NCI-H2227 treated with DMSO at 0.1 percent for 48 hours (cell line): ENCODE measurements around the gene IFNA16.
"Not testable (repeated sequence)": the region's sequence is repeated elsewhere in the genome, so short reads cannot be mapped to it uniquely, and the experiment has no call there.

Source experiments
- DNase-seq: peaks from one replicate; lab custom pipeline; 2025; lab: John Stamatoyannopoulos, UW

The IFNA16 gene

DNA sequence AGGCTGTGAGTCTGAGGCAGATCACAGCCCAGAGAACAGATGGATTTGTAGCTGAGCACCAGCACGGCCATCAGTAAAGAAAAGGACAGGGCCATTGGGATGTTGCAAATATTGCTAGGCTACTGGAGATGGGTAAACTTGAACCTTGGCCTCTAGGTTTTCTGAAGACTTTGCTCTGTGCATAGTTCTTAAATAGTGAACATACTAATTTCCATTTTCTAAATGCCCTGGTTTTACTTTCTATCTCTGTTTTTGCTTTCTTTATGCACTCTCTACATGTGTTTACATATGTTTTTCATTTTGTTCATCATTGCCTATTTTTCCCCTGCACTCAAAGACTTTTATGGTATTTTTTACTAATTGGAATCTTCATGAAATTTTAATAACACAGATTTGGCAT, at the start of gene IFNA16:
Gene IFNA16, minus strand, starts transcription at position 101 of the 400 bp plus-strand sequence. Its CDS starts 6 bp downstream, at position 95.
- DNase-seq, result not testable (repeated sequence)

DNA sequence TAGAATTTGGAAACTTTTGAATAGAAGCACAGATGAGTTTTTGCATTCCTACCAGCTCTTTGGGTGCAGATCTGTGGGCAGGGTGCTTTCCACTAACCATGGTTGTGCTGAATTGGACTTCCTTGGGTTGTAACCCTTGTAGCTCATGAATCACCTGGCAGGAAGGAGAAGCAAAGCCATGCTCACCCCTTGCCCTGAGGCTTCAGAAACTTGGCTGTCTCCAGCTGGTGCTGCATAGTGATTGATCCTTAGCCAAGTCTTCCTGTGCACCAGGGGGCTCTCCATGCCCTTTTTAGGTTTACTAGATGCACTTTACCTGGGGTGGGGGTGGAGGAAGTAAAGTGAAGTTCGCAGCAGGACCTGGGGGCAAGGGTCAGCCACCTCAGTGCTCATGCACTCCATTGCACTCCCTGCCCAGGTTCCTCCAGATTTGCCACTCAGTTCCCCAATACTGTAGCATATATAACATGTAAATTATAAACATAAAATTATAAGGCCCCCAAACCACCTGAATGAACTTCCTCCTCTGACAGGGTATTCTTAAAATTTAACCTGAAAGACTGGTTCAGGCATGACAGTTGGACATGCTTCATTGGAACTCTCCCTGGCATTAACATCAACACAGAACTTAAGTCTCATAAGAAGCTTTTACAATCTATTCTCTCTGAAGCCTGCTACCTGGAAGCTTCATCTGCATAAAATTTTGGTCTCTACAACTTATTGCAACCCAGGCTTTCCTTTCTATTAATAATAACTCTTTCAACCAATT, 48.5 kb upstream of the IFNA16 start:
- no peak for DNase-seq

DNA sequence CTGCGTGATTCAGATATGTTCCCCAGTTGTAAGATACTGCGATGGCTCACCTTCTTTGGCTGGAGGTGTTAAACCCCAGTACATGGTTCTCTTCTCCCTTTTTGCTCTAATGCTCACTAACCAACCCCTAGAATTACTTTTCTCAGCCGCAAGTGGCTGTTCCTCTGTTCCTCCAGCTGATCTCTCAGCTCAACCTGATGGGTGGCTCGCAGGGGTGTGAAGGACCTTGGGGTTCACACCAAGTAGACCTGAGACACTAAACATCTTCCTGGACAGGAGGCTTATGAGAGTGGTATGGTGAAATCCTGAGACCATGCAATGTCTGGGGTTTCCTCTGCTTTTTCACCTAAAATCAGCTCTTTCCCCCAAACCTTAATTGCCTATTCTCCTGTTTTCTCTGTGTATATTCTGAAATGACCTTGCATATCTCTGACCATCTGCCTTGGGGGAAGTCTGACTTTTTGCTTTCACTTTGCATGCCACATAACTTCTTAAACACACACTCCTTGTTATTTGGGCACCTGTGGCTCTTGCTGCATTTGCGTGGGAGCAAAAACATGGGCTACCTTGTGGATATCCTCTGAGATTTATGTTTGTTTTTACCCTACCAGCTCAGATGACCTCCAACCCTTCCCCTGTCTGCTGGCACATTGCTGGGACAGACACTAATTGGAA, 38.6 kb upstream of the IFNA16 start:
- DNase-seq, result no peak

DNA sequence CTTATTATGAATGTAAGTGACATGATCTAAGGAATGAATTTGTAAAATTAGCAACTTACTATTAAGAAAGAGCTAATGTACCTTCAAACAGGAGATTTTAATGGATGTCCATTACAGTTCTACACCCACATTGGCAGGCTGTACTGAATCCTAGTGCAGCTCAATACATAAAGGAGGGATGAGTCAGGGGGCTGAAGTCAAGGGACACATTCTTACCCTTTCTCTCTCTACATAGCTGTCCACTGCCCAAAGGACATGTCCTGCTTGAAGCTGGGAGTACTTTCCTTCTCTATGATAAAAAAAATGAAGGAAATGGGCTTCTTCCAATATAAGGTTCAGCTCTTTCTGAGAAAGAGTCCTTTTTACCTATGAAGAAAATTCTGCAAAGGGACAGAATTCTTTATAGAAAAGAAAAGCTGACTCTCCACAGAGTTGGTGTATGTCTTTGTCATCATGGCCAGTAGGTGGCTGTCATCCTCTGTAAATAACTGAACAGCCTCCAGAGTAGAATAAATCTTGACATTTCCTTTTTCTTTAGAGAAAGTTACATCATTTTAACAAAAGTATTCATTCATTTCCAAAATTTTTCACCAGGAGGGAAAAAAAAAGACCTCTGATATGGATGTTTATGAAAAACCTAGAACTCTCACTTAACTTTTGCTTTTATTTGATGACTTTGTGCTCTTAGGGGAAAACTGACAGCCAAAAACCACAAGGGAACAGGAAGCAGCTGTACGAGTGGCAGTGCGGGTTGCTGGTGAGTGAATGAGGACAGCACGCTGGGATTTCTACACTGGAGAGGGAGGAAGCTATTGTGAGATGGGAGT, 35.8 kb upstream of the IFNA16 start:
- DNase-seq, result no peak

DNA sequence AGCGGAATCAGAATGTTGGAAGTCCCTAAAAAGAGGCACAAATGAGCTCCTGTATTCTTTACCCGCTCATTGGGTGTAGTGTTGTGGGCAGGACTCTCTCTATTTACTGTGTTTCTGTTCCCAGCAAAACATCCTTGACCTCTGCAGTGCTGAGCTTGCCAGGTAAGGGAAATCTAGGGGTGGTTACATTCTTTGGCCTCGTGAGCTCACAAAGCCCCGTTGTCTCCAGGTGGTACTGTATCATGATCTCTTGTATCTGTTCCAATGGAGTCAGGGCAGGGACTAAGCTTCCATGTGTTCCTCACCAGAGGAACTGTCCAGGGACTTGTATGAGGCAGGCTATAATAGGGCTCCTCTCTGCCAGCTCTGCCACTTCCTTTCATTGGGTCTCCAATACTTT, 34.5 kb upstream of the IFNA16 start:
- DNase-seq, result no peak

DNA sequence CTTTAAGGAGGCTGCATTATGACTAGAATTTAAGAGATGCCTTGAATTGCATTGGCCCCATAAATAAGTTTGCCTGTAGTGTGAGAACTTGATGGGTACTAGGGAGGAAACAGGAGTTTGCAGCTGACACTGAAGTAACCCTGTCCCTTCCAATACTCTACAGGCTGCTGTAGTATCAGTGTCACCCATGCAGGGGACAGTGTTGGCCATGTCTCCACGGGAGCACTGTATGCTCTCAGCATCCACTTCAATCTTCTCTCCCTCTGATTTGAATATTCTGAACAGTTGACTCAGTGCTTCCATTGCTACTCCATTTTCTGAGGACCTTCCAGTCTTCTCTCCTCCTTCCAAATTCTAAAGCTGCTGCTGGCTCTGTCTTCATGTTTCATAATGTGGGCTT, 34.1 kb upstream of the IFNA16 start:
- no peak for DNase-seq

DNA sequence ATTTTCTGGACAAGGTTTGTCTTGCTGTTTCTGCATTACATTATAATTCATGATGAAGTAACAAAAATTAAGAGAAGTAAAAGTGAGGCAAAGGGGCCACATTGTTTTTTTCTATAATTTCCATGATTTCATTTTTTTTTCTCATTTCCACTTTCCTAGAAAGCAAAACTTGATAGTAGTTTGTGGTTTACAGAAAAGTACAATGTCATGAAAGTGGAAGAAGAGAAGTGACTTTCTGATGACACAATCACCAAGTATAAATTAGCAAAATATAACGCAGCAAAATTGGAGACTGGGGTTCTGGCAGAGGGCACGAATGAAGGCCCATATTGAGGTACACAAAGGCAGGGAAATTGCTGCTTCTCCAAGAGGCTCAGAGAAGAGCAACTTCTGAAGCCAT, 27.7 kb upstream of the IFNA16 start:
- no peak for DNase-seq

DNA sequence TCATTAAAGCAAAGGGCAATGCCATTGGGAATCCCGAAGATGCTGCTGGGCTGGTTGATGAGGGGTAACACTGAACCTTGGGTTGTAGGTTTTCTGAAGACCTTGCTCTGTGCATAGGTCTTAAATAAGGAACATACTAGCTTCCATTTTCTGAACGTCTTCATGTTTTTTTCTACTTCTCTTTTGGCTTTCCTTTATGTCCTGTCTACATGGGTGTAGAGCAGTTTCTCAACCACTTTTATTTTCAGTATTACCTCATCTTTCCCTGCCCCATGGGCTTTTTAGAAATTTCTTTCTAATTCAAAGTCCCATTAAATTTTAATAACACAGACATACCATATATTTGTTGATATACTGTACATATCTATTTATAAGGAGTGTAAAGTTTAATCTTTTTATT, 22.8 kb upstream of the IFNA16 start, which contains the start of gene IFNA14:
Gene IFNA14, minus strand, starts transcription at position 95 of the 400 bp plus-strand sequence. Its CDS starts 70 bp downstream, at position 25.
- DNase-seq, result no peak

DNA sequence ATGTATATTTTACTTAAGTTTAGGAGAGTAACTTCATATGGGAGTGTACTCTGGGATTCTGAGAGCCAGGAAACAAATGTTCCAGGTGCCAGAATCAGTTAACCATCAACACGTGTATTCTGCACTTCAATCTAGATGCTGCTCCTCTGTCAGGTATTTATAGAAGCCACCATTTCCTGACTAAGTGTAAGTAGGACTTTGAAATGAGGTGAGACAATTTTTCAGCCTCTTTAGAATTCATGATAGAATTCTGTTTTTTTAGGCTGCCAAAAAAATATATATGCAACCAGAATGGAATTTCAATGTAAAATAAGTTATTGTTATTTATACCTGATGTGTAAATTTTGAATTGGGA, 19.2 kb upstream of the IFNA16 start:
- not testable (repeated sequence) for DNase-seq

DNA sequence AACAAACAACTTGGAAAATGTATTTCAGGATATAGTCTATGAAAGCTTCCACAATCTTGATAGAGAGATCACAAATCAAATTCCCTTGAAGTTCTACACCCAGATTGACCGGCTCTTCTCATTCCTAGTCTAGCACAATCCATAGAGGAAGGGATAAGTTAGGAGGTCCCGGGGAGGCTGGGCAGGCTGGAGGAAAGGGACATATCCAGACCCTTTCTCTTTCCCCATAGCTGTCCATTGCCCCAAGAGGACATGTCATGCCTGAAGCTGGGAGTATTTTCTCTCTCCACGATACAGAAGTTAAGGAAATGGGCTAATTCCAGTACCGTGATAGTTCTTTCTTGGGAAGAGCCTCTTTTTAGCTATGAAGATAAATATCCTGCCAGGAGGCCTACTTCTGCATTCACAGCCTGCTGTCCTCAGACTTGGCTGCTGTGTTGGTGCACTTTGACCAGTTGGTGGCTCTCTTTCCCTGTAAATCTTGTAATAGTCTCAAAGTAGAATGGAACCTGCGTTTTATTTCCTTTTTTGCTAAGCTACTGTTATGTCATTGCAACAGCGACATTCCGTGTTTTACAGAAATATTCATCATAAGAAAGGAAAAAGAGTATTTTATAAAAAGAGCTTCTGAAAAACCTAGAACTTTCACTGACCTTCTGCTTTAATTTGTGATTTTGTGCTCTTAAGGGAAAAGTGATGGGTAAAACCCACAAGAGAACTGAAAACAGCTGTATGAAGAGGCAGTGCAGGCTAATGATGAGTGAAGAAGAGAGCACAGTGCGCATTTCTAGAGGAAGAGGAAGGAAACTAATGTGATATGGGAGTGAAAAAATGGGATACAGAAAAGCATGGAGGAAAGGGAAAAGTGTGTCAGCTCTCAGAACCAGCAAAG, 18.6 kb upstream of the IFNA16 start:
- DNase-seq, result peak; percentile 5

DNA sequence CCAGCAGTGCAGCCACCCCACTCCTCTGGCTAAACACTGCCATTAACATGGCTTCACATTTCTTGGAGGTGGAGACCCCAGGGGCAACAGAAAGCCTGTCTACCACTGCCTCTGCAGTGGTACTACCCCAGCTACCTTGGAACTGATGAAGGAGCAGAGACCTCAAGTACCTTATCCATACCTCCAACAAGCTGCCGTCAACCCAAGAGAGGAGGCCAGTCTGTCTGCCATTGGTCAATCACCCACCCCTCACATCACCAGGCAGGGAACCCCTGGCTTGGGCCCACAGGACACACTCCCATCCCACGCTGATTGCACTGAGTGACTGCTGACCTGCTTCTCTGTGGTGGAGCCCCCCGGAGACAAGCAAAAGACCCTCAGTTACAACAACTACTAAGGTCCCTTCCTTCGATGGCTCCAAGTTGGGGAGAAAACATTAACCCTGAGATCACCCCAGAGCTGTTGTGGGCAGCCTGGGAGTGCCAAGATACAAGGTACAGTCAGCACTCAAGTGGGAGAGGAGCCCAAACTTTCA, 17.1 kb upstream of the IFNA16 start:
- DNase-seq, result no peak

DNA sequence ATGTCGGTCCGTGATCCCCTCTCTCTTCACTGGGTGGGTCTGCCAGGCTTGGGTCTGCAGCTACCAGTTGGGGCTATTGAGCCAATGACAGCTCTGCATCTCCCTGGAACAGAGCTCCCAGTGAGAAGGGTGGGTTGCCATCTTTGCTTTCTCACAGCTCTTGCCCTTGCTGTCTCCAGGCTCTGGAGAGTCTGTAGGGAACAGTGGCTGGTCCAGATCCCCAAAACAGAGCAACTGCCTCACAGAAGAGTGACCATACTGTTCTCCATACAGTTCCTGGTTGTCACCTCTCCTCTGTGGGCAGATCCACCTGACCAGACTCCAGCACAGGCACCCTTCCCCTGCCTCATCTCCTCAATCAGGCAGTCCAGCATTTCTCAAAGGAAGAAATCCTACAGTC, 16.1 kb upstream of the IFNA16 start:
- no peak for DNase-seq

DNA sequence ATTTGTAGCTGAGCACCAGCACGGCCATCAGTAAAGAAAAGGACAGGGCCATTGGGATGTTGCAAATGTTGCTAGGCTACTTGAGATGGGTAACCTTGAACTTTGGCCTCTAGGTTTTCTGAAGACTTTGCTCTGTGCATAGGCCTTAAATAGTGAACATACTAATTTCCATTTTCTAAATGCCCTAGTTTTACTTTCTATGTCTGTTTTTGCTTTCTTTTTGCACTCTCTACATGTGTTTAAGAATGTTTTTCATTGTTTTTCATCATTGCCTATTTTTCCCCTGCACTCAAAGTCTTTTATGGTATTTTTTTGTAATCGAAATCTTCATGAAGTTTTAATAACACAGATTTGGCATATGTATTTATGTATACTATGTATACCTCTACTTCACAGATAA, 11.0 kb upstream of the IFNA16 start, which contains the start of gene IFNA17:
Gene IFNA17, minus strand, starts transcription at position 101 of the 400 bp plus-strand sequence. Its CDS starts 49 bp downstream, at position 52.
- no peak for DNase-seq

DNA sequence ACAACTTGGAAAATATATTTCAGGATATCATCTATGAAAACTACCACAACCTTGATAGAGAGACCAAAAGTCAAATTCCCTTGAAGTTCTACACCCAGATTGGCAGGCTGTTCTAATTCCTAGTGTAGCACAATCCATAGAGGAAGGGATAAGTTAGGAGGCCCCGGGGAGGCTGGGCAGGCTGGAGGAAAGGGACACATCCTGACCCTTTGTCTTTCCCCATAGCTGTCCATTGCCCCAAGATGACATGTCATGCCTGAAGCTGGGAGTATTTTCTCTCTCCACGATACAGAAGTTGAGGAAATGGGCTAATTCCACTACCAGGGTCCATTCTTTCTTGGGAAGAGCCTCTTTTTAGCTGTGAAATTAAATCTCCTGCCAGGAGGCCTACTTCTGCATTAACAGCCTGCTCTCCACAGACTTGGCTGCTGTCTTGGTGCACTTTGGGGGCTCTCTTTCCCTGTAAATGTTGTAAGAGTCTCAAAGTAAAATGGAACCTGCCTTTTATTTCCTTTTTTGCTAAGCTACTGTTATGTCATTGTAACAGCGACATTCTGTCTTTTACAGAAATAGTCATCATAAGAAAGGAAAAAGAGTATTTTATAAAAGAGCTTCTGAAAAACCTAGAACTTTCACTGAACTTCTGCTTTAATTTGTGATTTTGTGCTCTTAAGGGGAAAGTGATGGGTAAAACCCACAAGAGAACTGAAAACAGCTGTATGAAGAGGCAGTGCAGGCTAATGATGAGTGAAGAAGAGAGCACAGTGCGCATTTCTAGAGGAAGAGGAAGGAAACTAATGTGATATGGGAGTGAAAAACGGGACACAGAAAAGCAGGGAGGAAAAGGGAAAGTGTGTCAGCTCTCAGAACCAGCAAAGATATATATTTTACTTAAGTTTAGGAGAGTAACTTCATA, 3.4 kb downstream of the IFNA16 start:
- not testable (repeated sequence) for DNase-seq

DNA sequence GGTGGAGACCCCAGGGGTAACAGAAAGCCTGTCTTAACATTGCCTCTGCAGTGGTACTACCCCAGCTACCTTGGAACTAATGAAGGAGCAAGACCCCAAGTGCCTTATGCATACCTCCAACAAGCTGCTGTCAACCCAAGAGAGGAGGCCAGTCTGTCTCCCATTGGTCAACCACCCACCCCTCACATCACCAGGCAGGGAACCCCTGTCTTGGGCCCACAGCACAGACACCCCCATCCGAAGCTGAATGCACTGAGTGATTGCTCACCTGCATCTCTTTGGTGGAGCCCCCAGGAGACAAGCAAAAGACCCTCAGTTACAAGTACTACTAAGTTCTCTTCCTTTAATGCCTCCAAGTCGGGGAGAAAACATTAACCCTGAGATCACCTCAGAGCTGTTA, 5.0 kb downstream of the IFNA16 start:
- not testable (repeated sequence) for DNase-seq

DNA sequence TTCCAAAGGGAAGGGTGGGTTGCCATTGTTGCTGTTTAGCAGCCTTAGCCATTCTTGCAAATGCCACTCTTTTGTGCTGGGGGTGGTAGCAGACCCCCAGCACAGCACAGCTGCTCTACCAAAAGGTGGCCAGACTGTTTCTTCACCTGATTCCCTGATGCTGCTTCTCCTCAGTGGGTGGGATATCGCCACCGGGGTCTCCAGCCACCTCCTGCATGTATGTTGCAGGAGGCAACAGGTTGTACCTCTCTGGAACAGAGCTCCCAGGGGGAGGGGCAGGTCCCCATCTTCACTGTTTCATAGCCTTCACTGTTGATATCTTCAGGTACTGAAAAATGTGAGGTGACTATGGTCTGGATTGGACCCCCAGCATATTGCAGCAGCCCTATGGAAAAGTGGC, 6.3 kb downstream of the IFNA16 start:
- DNase-seq, result not testable (repeated sequence)

DNA sequence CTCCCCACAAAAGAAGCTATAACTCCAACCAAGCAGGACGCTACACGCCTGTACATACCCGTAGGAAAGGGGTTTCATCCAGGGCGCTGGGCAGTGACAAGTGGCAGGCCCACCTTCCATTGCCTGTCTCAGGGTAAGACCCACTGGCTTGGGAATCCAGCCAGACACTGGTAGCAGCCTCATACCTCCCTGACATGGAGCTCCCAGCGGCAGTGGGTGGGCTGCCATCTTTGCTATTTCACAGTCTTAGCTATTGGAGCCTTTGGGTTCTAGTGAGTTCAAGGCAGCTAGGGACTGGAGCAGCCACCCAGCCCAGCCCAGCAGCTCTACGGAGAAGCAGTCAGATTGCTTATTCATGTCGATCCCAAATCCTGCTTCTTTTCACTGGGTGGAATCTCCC, 6.8 kb downstream of the IFNA16 start:
- DNase-seq, result no peak

DNA sequence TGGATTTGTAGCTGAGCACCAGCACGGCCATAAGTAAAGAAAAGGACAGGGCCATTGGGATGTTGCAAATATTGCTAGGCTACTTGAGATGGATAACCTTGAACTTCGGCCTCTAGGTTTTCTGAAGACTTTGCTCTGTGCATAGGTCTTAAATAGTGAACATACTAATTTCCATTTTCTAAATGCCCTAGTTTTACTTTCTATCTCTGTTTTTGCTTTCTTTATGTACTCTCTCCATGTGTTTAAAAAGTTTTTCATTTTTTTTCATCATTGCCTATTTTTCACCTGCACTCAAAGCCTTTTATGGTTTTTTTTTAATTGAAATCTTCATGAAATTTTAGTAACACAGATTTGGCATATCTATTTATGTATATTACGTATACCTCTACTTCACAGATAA, 10.1 kb downstream of the IFNA16 start, which contains the start of gene IFNA10:
Gene IFNA10, minus strand, starts transcription at position 101 of the 400 bp plus-strand sequence. Its CDS starts 46 bp downstream, at position 55.
- not testable (repeated sequence) for DNase-seq

DNA sequence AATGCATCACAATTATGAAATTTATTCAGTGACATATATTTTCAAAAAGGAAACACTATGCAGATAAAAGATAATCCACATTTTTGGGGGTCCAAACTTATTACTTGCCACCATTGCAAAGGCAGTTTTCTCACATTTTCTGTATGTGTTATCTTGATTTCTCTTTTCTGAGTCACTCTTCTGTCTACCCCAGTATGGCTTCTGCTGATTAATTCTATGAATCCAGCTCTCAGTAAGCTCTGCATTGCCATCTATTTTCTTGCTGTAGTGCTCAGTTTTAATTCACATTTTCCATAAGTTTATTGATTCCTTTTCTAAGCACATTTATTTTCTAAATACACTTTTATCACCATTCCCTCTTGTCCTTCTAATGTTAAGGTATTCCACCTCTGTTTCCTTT, 11.9 kb downstream of the IFNA16 start:
- no peak for DNase-seq

DNA sequence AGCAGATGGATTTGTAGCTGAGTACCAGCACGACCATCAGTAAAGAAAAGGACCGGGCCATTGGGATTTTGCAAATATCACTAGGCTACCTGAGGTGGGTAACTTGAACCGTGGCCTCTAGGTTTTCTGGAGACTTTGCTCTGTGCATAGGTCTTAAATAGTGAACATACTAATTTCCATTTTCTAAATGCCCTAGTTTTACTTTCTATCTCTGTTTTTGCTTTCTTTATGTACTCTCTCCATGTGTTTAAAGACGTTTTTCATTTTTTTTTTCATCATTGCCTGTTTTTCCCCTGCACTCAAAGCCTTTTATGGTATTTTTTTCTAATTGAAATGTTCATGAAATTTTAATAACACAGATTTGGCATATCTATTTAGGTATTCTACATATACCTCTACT, 15.0 kb downstream of the IFNA16 start, which contains the start of gene IFNA7:
Gene IFNA7, minus strand, starts transcription at position 101 of the 400 bp plus-strand sequence. Its CDS starts 40 bp downstream, at position 61.
- not testable (repeated sequence) for DNase-seq
